22Rv1 (cell line): ENCODE results near the gene EIF4E3.

Source experiments
- H3K27ac ChIP-seq: fragments of 450-650 bp; 2 replicates; pipeline ENCODE4 v1.5.1; 2017
- ZFX ChIP-seq: fragments of 450-650 bp; IDR thresholded peaks from 2 replicates; pipeline ENCODE4 v1.6.1; 2017; ENCODE audit warnings: antibody characterized with exemption, borderline replicate concordance
- TF ChIP-seq, protein P1 (sequence below): fragments of 450-650 bp; IDR thresholded peaks from 2 replicates; pipeline ENCODE4 v1.5.1; 2017; ENCODE audit warnings: mild to moderate bottlenecking

Gene EIF4E3

DNA sequence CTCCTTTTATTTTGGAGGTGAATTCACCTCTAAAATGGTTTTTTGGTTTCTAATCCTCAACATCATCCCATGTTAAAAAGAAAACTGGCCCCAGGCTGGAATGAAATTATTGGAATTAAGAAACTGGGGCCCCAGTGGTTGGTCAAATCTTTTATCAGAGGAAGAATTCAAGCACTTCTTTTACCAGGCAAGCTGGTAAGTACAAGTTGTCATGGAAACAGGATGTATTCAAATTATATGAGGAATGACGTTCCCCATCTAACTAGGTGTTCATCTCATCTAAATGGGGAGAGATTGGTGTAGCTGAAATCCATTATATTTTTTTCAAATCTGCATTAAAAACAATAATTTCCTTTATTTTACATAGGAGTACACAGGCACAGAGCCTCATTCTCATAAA is 9.7 kb upstream of the EIF4E3 start:
- TF ChIP-seq, protein P1, sequence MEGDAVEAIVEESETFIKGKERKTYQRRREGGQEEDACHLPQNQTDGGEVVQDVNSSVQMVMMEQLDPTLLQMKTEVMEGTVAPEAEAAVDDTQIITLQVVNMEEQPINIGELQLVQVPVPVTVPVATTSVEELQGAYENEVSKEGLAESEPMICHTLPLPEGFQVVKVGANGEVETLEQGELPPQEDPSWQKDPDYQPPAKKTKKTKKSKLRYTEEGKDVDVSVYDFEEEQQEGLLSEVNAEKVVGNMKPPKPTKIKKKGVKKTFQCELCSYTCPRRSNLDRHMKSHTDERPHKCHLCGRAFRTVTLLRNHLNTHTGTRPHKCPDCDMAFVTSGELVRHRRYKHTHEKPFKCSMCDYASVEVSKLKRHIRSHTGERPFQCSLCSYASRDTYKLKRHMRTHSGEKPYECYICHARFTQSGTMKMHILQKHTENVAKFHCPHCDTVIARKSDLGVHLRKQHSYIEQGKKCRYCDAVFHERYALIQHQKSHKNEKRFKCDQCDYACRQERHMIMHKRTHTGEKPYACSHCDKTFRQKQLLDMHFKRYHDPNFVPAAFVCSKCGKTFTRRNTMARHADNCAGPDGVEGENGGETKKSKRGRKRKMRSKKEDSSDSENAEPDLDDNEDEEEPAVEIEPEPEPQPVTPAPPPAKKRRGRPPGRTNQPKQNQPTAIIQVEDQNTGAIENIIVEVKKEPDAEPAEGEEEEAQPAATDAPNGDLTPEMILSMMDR, result no peak
- no peak for TF ChIP-seq ZFX
- H3K27ac ChIP-seq, result no peak overlapping the region

DNA sequence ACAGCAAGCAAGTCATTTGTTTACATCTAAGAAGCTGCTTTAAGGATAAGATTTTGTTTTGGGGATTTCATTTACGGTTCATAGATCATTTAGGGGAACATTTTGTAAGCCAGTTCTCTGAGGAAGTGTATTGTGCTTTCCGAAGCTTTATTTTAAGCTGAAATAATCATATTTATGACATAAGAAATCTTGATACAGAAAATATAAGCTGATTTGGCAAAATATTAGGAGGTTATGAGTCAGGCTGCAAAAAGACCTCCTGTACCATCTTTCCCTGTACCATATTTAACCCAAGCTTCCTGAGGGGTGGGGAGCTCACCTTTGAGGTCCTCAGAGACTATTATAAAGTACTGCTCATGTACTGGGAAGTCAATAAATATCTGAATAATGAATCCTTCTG is 8.1 kb upstream of the EIF4E3 start:
- no peak overlapping the region for H3K27ac ChIP-seq
- TF ChIP-seq, protein P1, result no peak
- TF ChIP-seq ZFX, result no peak

DNA sequence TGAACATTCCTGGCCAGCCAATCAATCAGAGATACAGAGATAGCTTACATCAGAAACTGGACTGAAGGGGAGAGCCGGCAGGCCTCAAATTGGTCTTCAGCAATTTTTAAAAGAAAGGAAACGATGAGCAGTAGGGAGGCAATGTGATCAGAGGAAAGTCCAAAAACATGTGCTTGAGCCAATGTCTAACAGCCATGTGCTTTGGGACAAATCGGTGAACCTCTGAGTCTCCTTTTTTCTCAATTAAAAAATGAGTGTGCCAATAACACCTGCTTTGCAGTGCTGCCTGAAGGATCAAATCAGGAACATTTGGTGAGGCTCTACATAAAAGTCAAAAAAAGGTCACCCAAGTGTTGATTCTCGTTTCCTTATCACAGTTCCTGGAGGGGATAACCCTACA is 7.4 kb upstream of the EIF4E3 start:
- no peak overlapping the region for H3K27ac ChIP-seq
- TF ChIP-seq, protein P1, result no peak
- no peak for TF ChIP-seq ZFX

GRCh38 chr3:71728632-71729342 is 3.6 kb upstream of the EIF4E3 start:
- TF ChIP-seq, protein P1, result no peak
- no peak for TF ChIP-seq ZFX
- H3K27ac ChIP-seq, result no peak overlapping the region

- TF ChIP-seq ZFX, result no peak
- TF ChIP-seq, protein P1, result no peak
- H3K27ac ChIP-seq, result no peak overlapping the region
Observed at GRCh38 chr3:71726146-71726545, 944 bp upstream of the EIF4E3 start.

GRCh38 chr3:71724584-71725270 is 475 bp downstream of the EIF4E3 start:
- H3K27ac ChIP-seq, result no peak overlapping the region
- TF ChIP-seq ZFX, result no peak
- TF ChIP-seq, protein P1, result no peak

DNA sequence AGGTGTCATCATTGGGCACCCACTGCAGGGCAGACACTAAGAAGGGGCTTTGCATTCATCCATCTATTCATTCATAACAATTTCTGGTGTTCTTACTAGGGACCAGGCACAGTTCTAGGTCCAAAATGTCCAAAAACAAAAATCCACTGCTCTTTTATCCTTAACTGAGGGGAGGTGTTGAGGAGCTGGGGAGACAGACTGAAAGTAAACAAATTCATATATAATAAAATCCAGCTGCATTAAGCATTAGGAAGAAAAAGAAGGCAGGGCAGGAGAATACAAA is 1.1 kb downstream of the EIF4E3 start:
- H3K27ac ChIP-seq, result no peak overlapping the region
- TF ChIP-seq ZFX, result no peak
- TF ChIP-seq, protein P1, result no peak
